ENCODE results near the gene HMBS.

DNA sequence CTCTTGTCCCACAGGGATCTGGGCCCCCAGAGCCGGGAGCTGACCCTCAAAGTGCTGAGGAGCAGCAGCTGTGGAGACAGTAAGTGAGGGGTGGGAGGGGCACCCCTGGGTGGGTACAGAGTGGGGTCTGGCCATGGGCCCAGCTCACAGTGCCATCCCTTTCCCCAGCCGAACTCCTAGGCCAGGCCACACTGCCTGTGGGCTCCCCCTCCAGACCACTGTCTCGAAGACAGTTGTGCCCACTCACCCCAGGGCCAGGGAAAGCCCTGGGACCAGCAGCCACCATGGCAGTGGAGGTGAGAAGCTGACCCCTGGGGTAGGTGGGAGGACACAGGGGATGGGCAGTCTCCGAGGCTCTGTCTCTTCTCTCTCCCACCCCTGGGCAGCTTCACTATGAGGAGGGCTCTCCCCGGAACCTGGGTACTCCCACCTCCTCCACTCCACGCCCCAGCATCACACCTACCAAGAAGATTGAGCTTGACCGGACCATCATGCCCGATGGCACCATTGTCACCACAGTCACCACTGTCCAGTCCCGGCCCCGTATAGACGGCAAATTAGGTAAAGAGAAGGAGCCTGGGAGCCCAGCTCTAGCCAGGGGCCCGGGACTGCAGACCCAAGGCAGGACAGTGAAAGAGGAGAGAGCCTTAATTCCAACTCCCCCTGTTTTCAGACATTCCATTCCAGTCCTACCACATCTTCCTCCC, 27.8 kb downstream of the HMBS start:
- TF ChIP-seq CTCF (conservative IDR thresholded peaks at IDR 0.05; ENCODE audit: low read depth, low read length) (no peak), EZH2 (IDR thresholded peaks at IDR 0.05; ENCODE audit: low read length, unreplicated experiment) (no peak)
